ENCODE results near the gene KRTAP2-2.

DNA sequence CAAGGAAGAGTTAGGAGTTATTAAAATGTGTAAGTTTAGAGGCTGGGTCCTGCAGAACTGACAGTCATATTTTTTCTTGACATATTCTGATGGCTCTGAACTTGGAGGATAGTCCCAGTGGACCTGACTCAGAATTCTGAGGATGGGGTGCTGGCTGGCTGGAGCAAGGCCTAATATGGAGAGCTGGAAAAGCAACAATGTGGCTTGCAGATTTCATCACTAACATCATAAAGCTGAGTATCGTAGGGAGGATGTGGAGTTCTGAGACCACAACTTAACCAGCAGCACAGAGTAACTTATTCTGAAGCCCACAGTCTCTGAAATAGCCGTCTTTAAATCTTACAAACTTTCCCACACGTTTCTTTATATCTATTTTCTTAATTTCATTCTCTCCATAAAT is 30.3 kb downstream of the KRTAP2-2 start:
- TF ChIP-seq CHD2 (IDR thresholded peaks at IDR 0.05; ENCODE audit: low read length) (no peak), POLR2A (IDR thresholded peaks at IDR 0.05; ENCODE audit: control extremely low read depth in 1 of 2, low read depth in 2 of 2, low read length in 2 of 2) (no peak), TCF12 (IDR thresholded peaks at IDR 0.05; ENCODE audit: low read depth, low read length) (no peak), EP300 (IDR thresholded peaks at IDR 0.05; ENCODE audit: borderline replicate concordance in 1 of 2, low read depth in 2 of 2, low read length in 2 of 2) (no peak), SIN3A (conservative IDR thresholded peaks at IDR 0.05 in 1 of 2, IDR thresholded peaks at IDR 0.05 in 1 of 2; ENCODE audit: low read depth in 1 of 2, low read length in 2 of 2) (no peak), CHD1 (IDR thresholded peaks at IDR 0.05; ENCODE audit: low read depth, low read length) (no peak), MAFK (IDR thresholded peaks at IDR 0.05; ENCODE audit: low read depth, low read length) (no peak), SP1 (IDR thresholded peaks at IDR 0.05; ENCODE audit: low read depth, low read length) (no peak), YY1 (IDR thresholded peaks at IDR 0.05; ENCODE audit: low read depth, low read length) (no peak)
- TF ChIP-seq, protein P1, sequence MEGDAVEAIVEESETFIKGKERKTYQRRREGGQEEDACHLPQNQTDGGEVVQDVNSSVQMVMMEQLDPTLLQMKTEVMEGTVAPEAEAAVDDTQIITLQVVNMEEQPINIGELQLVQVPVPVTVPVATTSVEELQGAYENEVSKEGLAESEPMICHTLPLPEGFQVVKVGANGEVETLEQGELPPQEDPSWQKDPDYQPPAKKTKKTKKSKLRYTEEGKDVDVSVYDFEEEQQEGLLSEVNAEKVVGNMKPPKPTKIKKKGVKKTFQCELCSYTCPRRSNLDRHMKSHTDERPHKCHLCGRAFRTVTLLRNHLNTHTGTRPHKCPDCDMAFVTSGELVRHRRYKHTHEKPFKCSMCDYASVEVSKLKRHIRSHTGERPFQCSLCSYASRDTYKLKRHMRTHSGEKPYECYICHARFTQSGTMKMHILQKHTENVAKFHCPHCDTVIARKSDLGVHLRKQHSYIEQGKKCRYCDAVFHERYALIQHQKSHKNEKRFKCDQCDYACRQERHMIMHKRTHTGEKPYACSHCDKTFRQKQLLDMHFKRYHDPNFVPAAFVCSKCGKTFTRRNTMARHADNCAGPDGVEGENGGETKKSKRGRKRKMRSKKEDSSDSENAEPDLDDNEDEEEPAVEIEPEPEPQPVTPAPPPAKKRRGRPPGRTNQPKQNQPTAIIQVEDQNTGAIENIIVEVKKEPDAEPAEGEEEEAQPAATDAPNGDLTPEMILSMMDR (IDR thresholded peaks at IDR 0.05; ENCODE audit: control extremely low read depth in 1 of 3, insufficient read depth in 1 of 3, low read depth in 1 of 3, low read length in 3 of 3), result no peak

All from H1 (cell line).